IMR-90 (cell line): ENCODE measurements around the gene CADM1. TPM values are rescaled to one million over a fixed set of nuclear protein-coding genes. Genes with fewer than 3 reads are reported as not detected.
A peak's percentile ranks its signal among the peaks of the same experiment; 100 is the strongest.

Experiments
- ATAC-seq: fragments of 200-7000 bp; cut with Tn5 transposase; 2 replicates; pipeline ENCODE4 v1.9.1; 2020; ENCODE audit warnings: low read depth, mild to moderate bottlenecking, moderate library complexity
- BruUV-seq: library from RNA; stranded (reverse); fragments of 400-500 nt; replicated peaks from 2 replicates; lab custom pipeline; 2021; lab: Mats Ljungman, UMichigan
- CTCF ChIA-PET: fragments of 300-600 bp; formaldehyde crosslinking; extraction: SDS; loops from one replicate; lab custom pipeline; 2021; ENCODE audit warnings: antibody characterized with exemption; lab: Yijun Ruan, JAX
- POLR2A ChIA-PET: fragments of 300-600 bp; sonication (Branson Sonifier 250); formaldehyde crosslinking; loops from one replicate; lab custom pipeline; 2022; ENCODE audit warnings: antibody characterized with exemption; ENCODE audit not compliant: unreplicated experiment; lab: Charles Lee
- DNase-seq: peaks from one replicate; pipeline ENCODE4 v3.0.0; 2013
- H2AFZ ChIP-seq: replicated peaks from 2 replicates; pipeline ENCODE3; 2013; ENCODE audit warnings: low read length, mild to moderate bottlenecking; ENCODE audit not compliant: poor library complexity
- H2AK5ac ChIP-seq: 2 replicates; pipeline ENCODE4 v1.6.1; 2013; ENCODE audit warnings: low read depth, low read length, inconsistent platforms
- H2AK9ac ChIP-seq: replicated peaks from 2 replicates; pipeline ENCODE3; 2013; ENCODE audit warnings: mild to moderate bottlenecking, low read depth, low read length, moderate library complexity; ENCODE audit not compliant: poor library complexity
- H2BK120ac ChIP-seq: 2 replicates; pipeline ENCODE4 v1.6.1; 2013; ENCODE audit warnings: low read depth, low read length, inconsistent platforms
- H2BK15ac ChIP-seq: 3 replicates; pipeline ENCODE4 v1.6.1; 2013; ENCODE audit warnings: low read depth, low read length, inconsistent platforms
- H2BK20ac ChIP-seq: 2 replicates; pipeline ENCODE4 v1.6.1; 2013; ENCODE audit warnings: low read depth, mild to moderate bottlenecking, inconsistent platforms, low read length, moderate library complexity
- H2BK5ac ChIP-seq: 2 replicates; pipeline ENCODE4 v1.6.1; 2013; ENCODE audit warnings: mild to moderate bottlenecking, low read depth, low read length, inconsistent platforms; ENCODE audit not compliant: poor library complexity, severe bottlenecking
- H3K14ac ChIP-seq: replicated peaks from 2 replicates; pipeline ENCODE4 v1.6.1; 2013; ENCODE audit warnings: low read depth, low read length, inconsistent platforms
- H3K18ac ChIP-seq: 2 replicates; pipeline ENCODE4 v1.6.1; 2013; ENCODE audit warnings: low read depth, low read length, control low read depth
- H3K23ac ChIP-seq: 2 replicates; pipeline ENCODE4 v1.6.1; 2013; ENCODE audit warnings: low read depth, low read length, inconsistent platforms
- H3K27ac ChIP-seq: 2 replicates; pipeline ENCODE4 v1.5.1; 2013; ENCODE audit warnings: mild to moderate bottlenecking, control low read depth, low read length; ENCODE audit not compliant: insufficient read depth
- H3K27me3 ChIP-seq: 2 replicates; pipeline ENCODE4 v1.6.1; 2013; ENCODE audit warnings: low read length; ENCODE audit not compliant: control insufficient read depth, insufficient read depth
- H3K36me3 ChIP-seq: 2 replicates; pipeline ENCODE4 v1.6.1; 2013; ENCODE audit warnings: low read length, mixed read lengths; ENCODE audit not compliant: control insufficient read depth, insufficient read depth
- H3K4ac ChIP-seq: 2 replicates; pipeline ENCODE4 v1.6.1; 2013; ENCODE audit warnings: low read depth, low read length, inconsistent platforms
- H3K4me1 ChIP-seq: 2 replicates; pipeline ENCODE4 v1.6.1; 2013; ENCODE audit warnings: low read length, mixed read lengths; ENCODE audit not compliant: control insufficient read depth, insufficient read depth
- H3K4me2 ChIP-seq: 2 replicates; pipeline ENCODE4 v1.6.1; 2013; ENCODE audit warnings: low read depth, mild to moderate bottlenecking, control low read depth, low read length, moderate library complexity
- H3K4me3 ChIP-seq: 2 replicates; pipeline ENCODE4 v1.5.1; 2013; ENCODE audit warnings: low read depth, mild to moderate bottlenecking, control low read depth, low read length, moderate library complexity; ENCODE audit not compliant: insufficient read depth
- H3K56ac ChIP-seq: 2 replicates; pipeline ENCODE4 v1.6.1; 2013; ENCODE audit warnings: low read length, inconsistent platforms; ENCODE audit not compliant: insufficient read depth; ENCODE audit errors: extremely low read depth
- H3K79me1 ChIP-seq, 2 experiments: 2 replicates each; pipeline ENCODE4 v1.6.1; 2013; ENCODE audit warnings: low read length in 2 of 2, inconsistent platforms in 1 of 2, low read depth in 1 of 2
- H3K9ac ChIP-seq: 2 replicates; pipeline ENCODE4 v1.6.1; 2013; ENCODE audit warnings: low read depth, low read length, control low read depth
- H3K9me1 ChIP-seq: 2 replicates; pipeline ENCODE4 v1.6.1; 2013; ENCODE audit warnings: low read length, inconsistent platforms; ENCODE audit not compliant: insufficient read depth
- H3K9me3 ChIP-seq: 2 replicates; pipeline ENCODE4 v1.6.1; 2013; ENCODE audit warnings: low read length; ENCODE audit not compliant: control insufficient read depth, insufficient read depth
- H4K20me1 ChIP-seq: 2 replicates; pipeline ENCODE4 v1.6.1; 2013; ENCODE audit warnings: low read length, inconsistent platforms; ENCODE audit not compliant: insufficient read depth
- H4K5ac ChIP-seq: 2 replicates; pipeline ENCODE4 v1.6.1; 2013; ENCODE audit warnings: mild to moderate bottlenecking, low read depth, low read length, control low read depth
- H4K8ac ChIP-seq, 2 experiments: 2 replicates each; pipeline ENCODE4 v1.6.1; 2013; ENCODE audit warnings: low read depth in 2 of 2, low read length in 2 of 2, control low read depth in 1 of 2, inconsistent platforms in 1 of 2
- H4K91ac ChIP-seq: 2 replicates; pipeline ENCODE4 v1.6.1; 2013; ENCODE audit warnings: low read depth, low read length, inconsistent platforms; ENCODE audit not compliant: insufficient read depth
- BHLHE40 ChIP-seq: fragments of 150-350 bp; IDR thresholded peaks from 2 replicates; pipeline ENCODE4 v1.6.1; 2016; ENCODE audit warnings: mild to moderate bottlenecking, low read depth, low read length
- CEBPB ChIP-seq: IDR thresholded peaks from 2 replicates; pipeline ENCODE4 v1.6.1; 2012; ENCODE audit warnings: low read depth, low read length, improper control_type of control experiment
- CHD1 ChIP-seq: IDR thresholded peaks from 2 replicates; pipeline ENCODE4 v1.6.1; 2012; ENCODE audit warnings: low read depth, low read length, improper control_type of control experiment
- CTCF ChIP-seq: conservative IDR thresholded peaks from 2 replicates; pipeline ENCODE4 v1.5.1; 2012; ENCODE audit warnings: mild to moderate bottlenecking, low read depth, low read length, improper control_type of control experiment
- FOS ChIP-seq: fragments of 150-350 bp; IDR thresholded peaks from 2 replicates; pipeline ENCODE4 v1.6.1; 2016; ENCODE audit warnings: low read depth, low read length
- MAFK ChIP-seq: IDR thresholded peaks from 2 replicates; pipeline ENCODE4 v1.6.1; 2012; ENCODE audit warnings: low read depth, low read length, improper control_type of control experiment
- MAZ ChIP-seq: IDR thresholded peaks from 2 replicates; pipeline ENCODE4 v1.6.1; 2012; ENCODE audit warnings: low read depth, mild to moderate bottlenecking, low read length, improper control_type of control experiment, moderate library complexity, borderline replicate concordance
- MXI1 ChIP-seq: IDR thresholded peaks from 2 replicates; pipeline ENCODE4 v1.6.1; 2012; ENCODE audit warnings: low read depth, mild to moderate bottlenecking, low read length, moderate library complexity, borderline replicate concordance
- NFE2L2 ChIP-seq: fragments of 150-350 bp; IDR thresholded peaks from 2 replicates; pipeline ENCODE4 v1.6.1; 2016; ENCODE audit warnings: low read depth, mild to moderate bottlenecking, low read length
- POLR2A ChIP-seq: IDR thresholded peaks from 2 replicates; pipeline ENCODE4 v1.6.1; 2012; ENCODE audit warnings: mild to moderate bottlenecking, low read depth, low read length
- RAD21 ChIP-seq: IDR thresholded peaks from 2 replicates; pipeline ENCODE4 v1.6.1; 2012; ENCODE audit warnings: low read length, improper control_type of control experiment
- RCOR1 ChIP-seq: IDR thresholded peaks from 2 replicates; pipeline ENCODE4 v1.6.1; 2012; ENCODE audit warnings: mild to moderate bottlenecking, low read length, improper control_type of control experiment; ENCODE audit not compliant: insufficient replicate concordance
- RFX5 ChIP-seq: IDR thresholded peaks from 2 replicates; pipeline ENCODE4 v1.8.0; 2012; ENCODE audit warnings: low read depth, mild to moderate bottlenecking, low read length, moderate library complexity
- SMC3 ChIP-seq: fragments of 150-350 bp; IDR thresholded peaks from 2 replicates; pipeline ENCODE4 v1.6.1; 2016; ENCODE audit warnings: low read depth, mild to moderate bottlenecking, antibody characterized with exemption, low read length, moderate library complexity
- USF2 ChIP-seq: fragments of 150-350 bp; IDR thresholded peaks from 2 replicates; pipeline ENCODE4 v1.6.1; 2017; ENCODE audit warnings: mild to moderate bottlenecking, antibody characterized with exemption, low read length, low read depth
- WGBS, 2 experiments: methylation state at CpG; one replicate each; pipeline versions ENCODE4 v1.1.5 to v1.1.7; 2013; ENCODE audit warnings: missing lambda C conversion rate in 2 of 2; ENCODE audit not compliant: insufficient read length in 1 of 2; ENCODE audit errors: extremely low coverage in 2 of 2; 5-methylcytosine and 5-hydroxymethylcytosine counted together
- dilution Hi-C: fragments of 300-500 bp; cut with HindIII; formaldehyde crosslinking; loops from one replicate; pipeline ENCODE4 v1.14.3; 2018; ENCODE audit warnings: low sequenced_read_pairs; ENCODE audit not compliant: unreplicated experiment
- in situ Hi-C: fragments of 300-500 bp; cut with MboI; formaldehyde crosslinking; loops from 3 replicates; pipeline ENCODE4 v1.14.3; 2019; ENCODE audit warnings: low sequenced_read_pairs, inconsistent platforms, mixed read lengths
- intact Hi-C: fragments of 100-400 bp; cut with micrococcal nuclease; formaldehyde crosslinking; loops from 2 replicates; pipeline ENCODE4 v1.10.0; 2022
- polyA plus RNA-seq, 3 experiments: library from polyadenylated mRNA; depleted of rRNA; stranded (reverse); fragments of >200 nt; gene quantifications; 2 replicates each; pipeline ENCODE4 v1.2.3, GENCODE V29; 2012; ENCODE audit warnings: low replicate concordance in 1 of 3
- total RNA-seq: library from RNA; depleted of rRNA; stranded (reverse); fragments of >200 nt; gene quantifications from 2 replicates; pipeline ENCODE4 v1.2.3, GENCODE V29; 2012
- TF ChIP-seq, protein P1 (sequence below): fragments of 150-350 bp; IDR thresholded peaks from 2 replicates; pipeline ENCODE4 v1.6.1; 2016; ENCODE audit warnings: low read depth, mild to moderate bottlenecking, low read length, moderate library complexity, borderline replicate concordance

CADM1 gene
- total and polyA plus RNA-seq, 2 of the 4 experiments (the other 2 are of a cell fraction), result 28.8 to 77.1 TPM

- in situ Hi-C loops, result no loop called here
- no peak overlapping the region for H3K27ac ChIP-seq
- no peak for ATAC-seq
- H3K4me1 ChIP-seq, result peaks cover 13% of the 10 kb centered on the region
- H2BK5ac ChIP-seq, result no peak overlapping the region
- H2AFZ ChIP-seq, result no peak overlapping the region
- no peak overlapping the region; the same call in 1 of the 2 replicates for H4K5ac ChIP-seq
- peak overlapping the region in 1 of 2 experiments; percentile 64; a peak in 1 of 4 replicates for H4K8ac ChIP-seq
- no peak overlapping the region for H3K23ac ChIP-seq
- ChIA-PET CTCF (no interaction called here), POLR2A (no interaction called here)
- H3K79me1 ChIP-seq, result peaks cover 6% of the 10 kb centered on the region in 2 experiments; a peak in 2 of 4 replicates
- no CpG with 5 or more reads among the region's 1 CpG for WGBS, 2 experiments
- no peak for DNase-seq
- no peaks in the 10 kb centered on the region for H3K36me3 ChIP-seq
- H3K4me2 ChIP-seq, result no peak overlapping the region; the same call in 1 of the 2 replicates
- BruUV-seq, result no TSS peak
- H4K91ac ChIP-seq, result no peak overlapping the region
- no peak overlapping the region for H3K9ac ChIP-seq
- H3K4ac ChIP-seq, result no peak overlapping the region
- no peaks in the 10 kb centered on the region for H3K27me3 ChIP-seq
- no peak overlapping the region for H2BK15ac ChIP-seq
- no peak overlapping the region for H3K14ac ChIP-seq
- TF ChIP-seq MXI1 (no peak), SMC3 (no peak), RFX5 (no peak), FOS (no peak), MAZ (no peak), RAD21 (no peak), NFE2L2 (no peak), CEBPB (no peak), USF2 (no peak), POLR2A (no peak), MAFK (no peak), BHLHE40 (no peak), RCOR1 (no peak), CHD1 (no peak), CTCF (no peak)
- TF ChIP-seq, protein P1, sequence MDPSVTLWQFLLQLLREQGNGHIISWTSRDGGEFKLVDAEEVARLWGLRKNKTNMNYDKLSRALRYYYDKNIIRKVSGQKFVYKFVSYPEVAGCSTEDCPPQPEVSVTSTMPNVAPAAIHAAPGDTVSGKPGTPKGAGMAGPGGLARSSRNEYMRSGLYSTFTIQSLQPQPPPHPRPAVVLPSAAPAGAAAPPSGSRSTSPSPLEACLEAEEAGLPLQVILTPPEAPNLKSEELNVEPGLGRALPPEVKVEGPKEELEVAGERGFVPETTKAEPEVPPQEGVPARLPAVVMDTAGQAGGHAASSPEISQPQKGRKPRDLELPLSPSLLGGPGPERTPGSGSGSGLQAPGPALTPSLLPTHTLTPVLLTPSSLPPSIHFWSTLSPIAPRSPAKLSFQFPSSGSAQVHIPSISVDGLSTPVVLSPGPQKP, result no peak
- H3K9me3 ChIP-seq, result no peaks in the 10 kb centered on the region
- no peaks in the 10 kb centered on the region for H4K20me1 ChIP-seq
- peak overlapping the region; percentile 33; the same call in 1 of the 2 replicates for H3K18ac ChIP-seq
- no peak overlapping the region for H2AK9ac ChIP-seq
- no peak overlapping the region for H3K56ac ChIP-seq
- dilution Hi-C loops, result no loop called here
- intact Hi-C loops, result no loop called here
- H2BK120ac ChIP-seq, result peak overlapping the region; percentile 21; the same call in 1 of the 2 replicates
- H2AK5ac ChIP-seq, result no peak overlapping the region
- H2BK20ac ChIP-seq, result no peak overlapping the region
- no peak overlapping the region for H3K4me3 ChIP-seq
- no peaks in the 10 kb centered on the region for H3K9me1 ChIP-seq
Observed at GRCh38 chr11:115460512-115460911, 43.7 kb downstream of the CADM1 start.
